Kidney (tissue), 14 donors: ENCODE results near the gene ZNF425. TPM values are rescaled to one million over a fixed set of nuclear protein-coding genes. Genes with fewer than 3 reads are reported as not detected.

Experiments
- DNase-seq, 5 donors: peaks; one replicate each; pipeline ENCODE4 v3.0.0-alpha.2; 2013 to 2020
- FAIRE-seq: peaks from 2 replicates; lab custom pipeline; 2012; peaks lifted over from hg19 to GRCh38; lab: Jason Lieb, UNC
- H3K27ac ChIP-seq, 2 donors: one replicate each; pipeline ENCODE4 v1.7.0; 2013; ENCODE audit warnings: low read depth in 2 of 2, low read length in 2 of 2, inconsistent platforms in 1 of 2
- H3K27me3 ChIP-seq: one replicate; pipeline ENCODE4 v1.7.1; 2013; ENCODE audit warnings: low read length, inconsistent platforms; ENCODE audit not compliant: control insufficient read depth, insufficient read depth
- H3K36me3 ChIP-seq, 3 donors: one replicate each; pipeline versions ENCODE4 v1.7.0 to v1.7.1; 2013; ENCODE audit warnings: low read length in 3 of 3, control low read depth in 1 of 3, inconsistent platforms in 1 of 3; ENCODE audit not compliant: insufficient read depth in 3 of 3, control insufficient read depth in 2 of 3
- H3K4me1 ChIP-seq, 3 donors: one replicate each; pipeline versions ENCODE4 v1.7.0 to v1.7.1; 2013; ENCODE audit warnings: low read length in 3 of 3, inconsistent platforms in 1 of 3, low read depth in 1 of 3; ENCODE audit not compliant: control insufficient read depth in 2 of 3, insufficient read depth in 2 of 3
- H3K4me3 ChIP-seq, 3 donors: one replicate each; pipeline versions ENCODE4 v1.7.0 to v1.8.1; 2013; ENCODE audit warnings: low read length in 3 of 3, control low read depth in 1 of 3, inconsistent platforms in 1 of 3
- H3K9ac ChIP-seq, 3 donors: one replicate each; pipeline versions ENCODE4 v1.7.0 to v1.7.1; 2013; ENCODE audit warnings: low read length in 3 of 3, control low read depth in 1 of 3, inconsistent platforms in 1 of 3
- H3K9me3 ChIP-seq, 3 donors: one replicate each; pipeline versions ENCODE4 v1.7.0 to v1.7.1; 2013; ENCODE audit warnings: low read length in 3 of 3, control low read depth in 1 of 3, inconsistent platforms in 1 of 3; ENCODE audit not compliant: control insufficient read depth in 2 of 3, insufficient read depth in 1 of 3
- intact Hi-C: fragments of 100-400 bp; cut with DNase I; formaldehyde crosslinking; loops from one replicate; pipeline ENCODE4 v1.11.1; 2022
- polyA plus RNA-seq: library from polyadenylated mRNA; stranded (reverse); fragments of 350-450 nt; fragmentation: Illumina TruSeq; extraction: RNeasy Lipid Tissue Mini Kit (QIAGEN cat#74804); gene quantifications from one replicate; pipeline ENCODE4 v1.2.3, GENCODE V29; 2014; ENCODE audit warnings: low read depth, low replicate concordance; ENCODE audit not compliant: insufficient read depth
- total RNA-seq: library from RNA; stranded (reverse); fragmentation: NEBNext Ultra II Directional; extraction: Animal tissue kit (Norgen Biotek cat#: 25700); gene quantifications from one replicate; pipeline ENCODE4 v1.2.1, GENCODE V29; 2021
- TF ChIP-seq, protein P1 (sequence below): IDR thresholded peaks from 3 replicates; pipeline ENCODE4 v1.5.1; 2012; ENCODE audit warnings: mild to moderate bottlenecking, moderate library complexity, borderline replicate concordance; ENCODE audit not compliant: insufficient read depth; ENCODE audit errors: extremely low read depth
- donor health status: control.
- donor health status: control.
- donor health status: control.
- donor health status: control.
- donor health status: control.
- donor health status: DM: yes; HTN: yes; CAD: no.
- donor health status: Normal renal cell carcinoma (clear cell type).

The ZNF425 gene
- total and polyA plus RNA-seq, 2 donors from 2014 or later: 2.4 to 2.5 TPM

DNA sequence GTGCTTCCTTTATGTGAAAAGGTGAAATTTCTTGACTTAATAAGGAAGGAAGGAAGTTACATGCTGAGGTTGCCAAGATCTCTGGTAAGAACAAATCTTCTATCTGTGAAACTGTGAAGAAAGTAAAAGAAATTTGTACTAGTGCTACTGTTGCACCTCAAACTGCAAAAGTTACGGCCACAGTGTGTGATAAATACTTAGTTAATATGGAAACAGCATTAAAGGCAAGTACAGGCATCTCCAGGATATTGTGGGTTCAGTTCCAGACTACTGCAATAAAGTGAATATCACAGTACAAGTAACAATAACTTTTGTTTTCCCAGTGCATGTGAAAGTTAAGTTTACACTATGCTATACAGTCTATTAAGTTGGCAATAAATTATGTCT, 46.4 kb upstream of the ZNF425 start:
- DNase-seq: no peak
- Histone ChIP-seq H3K4me1 (no peaks in the 10 kb centered on the region), H3K27me3 (no peaks in the 10 kb centered on the region), H3K9ac (no peak overlapping the region), H3K4me3 (no peak overlapping the region), H3K9me3 (no peaks in the 10 kb centered on the region), H3K27ac (no peak overlapping the region), H3K36me3 (peaks cover 0 to 21% (median 21%) of the 10 kb centered on the region in 3 donors)
- intact Hi-C loops: no loop called here
- FAIRE-seq: no peak
- TF ChIP-seq, protein P1, sequence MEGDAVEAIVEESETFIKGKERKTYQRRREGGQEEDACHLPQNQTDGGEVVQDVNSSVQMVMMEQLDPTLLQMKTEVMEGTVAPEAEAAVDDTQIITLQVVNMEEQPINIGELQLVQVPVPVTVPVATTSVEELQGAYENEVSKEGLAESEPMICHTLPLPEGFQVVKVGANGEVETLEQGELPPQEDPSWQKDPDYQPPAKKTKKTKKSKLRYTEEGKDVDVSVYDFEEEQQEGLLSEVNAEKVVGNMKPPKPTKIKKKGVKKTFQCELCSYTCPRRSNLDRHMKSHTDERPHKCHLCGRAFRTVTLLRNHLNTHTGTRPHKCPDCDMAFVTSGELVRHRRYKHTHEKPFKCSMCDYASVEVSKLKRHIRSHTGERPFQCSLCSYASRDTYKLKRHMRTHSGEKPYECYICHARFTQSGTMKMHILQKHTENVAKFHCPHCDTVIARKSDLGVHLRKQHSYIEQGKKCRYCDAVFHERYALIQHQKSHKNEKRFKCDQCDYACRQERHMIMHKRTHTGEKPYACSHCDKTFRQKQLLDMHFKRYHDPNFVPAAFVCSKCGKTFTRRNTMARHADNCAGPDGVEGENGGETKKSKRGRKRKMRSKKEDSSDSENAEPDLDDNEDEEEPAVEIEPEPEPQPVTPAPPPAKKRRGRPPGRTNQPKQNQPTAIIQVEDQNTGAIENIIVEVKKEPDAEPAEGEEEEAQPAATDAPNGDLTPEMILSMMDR: no peak

DNA sequence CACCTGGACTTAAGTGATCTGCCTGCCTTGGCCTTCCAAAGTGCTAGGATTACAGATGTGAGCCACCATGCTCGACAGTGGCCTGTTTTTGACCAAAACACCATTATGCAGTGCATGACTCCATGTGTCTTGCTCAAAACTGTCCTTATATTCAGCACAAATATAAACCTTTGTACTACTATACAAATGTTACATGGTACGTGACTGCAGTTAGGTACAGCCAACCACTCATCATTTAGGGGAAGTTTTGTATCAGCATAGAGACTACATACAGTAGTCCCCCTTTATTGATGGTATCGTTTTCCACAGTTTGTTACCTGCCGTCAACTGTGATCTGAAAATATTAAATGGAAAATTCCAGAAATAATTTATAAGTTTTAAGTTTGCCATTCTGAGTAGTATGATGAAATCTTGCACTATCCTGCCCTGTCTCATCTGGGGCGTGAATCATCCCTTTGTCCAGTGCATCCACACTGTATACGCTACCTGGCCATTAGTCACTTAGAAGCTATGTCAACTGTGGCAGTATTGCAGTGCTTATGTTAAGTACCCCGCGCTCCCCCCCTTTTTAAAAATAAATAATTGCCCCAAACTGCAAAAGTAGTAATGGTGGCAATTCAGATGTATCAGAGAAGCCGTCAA, 45.9 kb upstream of the ZNF425 start:
- FAIRE-seq (no peak), DNase-seq (no peak)
- no peaks in the 10 kb centered on the region for H3K27me3 ChIP-seq
- intact Hi-C loops: no loop called here
- H3K27ac ChIP-seq: no peak overlapping the region
- TF ChIP-seq, protein P1: no peak
- no peaks in the 10 kb centered on the region for H3K4me1 ChIP-seq
- no peaks in the 10 kb centered on the region for H3K9me3 ChIP-seq
- H3K4me3 ChIP-seq: no peak overlapping the region
- no peak overlapping the region for H3K9ac ChIP-seq
- peaks cover 0 to 18% (median 18%) of the 10 kb centered on the region in 3 donors for H3K36me3 ChIP-seq

DNA sequence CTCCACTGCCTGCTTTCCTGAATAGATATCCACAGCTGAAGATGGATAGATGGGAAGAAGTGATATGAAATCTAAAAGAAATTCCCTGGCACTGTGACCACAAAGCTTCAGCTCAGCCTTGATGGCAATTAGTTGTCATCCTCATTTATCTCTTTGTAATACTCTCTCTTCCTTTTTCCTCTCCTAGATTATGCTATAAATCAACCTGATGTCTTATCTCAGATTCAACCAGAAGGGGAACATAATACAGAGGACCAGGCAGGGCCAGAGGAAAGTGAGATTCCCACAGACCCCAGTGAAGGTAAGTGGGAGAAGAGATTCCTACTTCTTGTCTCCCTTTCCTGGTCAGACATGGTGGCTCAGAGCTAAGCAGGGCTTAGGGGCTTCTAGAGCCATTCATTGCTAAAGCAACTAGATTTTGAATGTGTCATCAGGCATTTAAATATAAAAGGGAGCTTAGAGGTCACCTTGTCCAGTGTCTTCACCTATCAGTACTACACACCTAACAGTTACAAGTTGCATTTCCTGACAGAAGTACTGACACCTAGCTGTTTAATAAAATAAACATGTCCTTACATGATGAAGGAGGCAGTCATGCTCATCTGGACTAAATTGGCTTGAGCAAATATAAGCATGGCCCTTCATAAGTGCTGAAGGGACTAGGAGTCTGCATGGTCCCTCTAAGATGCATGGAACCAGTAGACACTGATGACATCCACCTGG, 40.7 kb upstream of the ZNF425 start:
- Histone ChIP-seq H3K4me3 (no peak overlapping the region), H3K27me3 (no peaks in the 10 kb centered on the region), H3K4me1 (no peaks in the 10 kb centered on the region), H3K9ac (no peak overlapping the region), H3K36me3 (peaks cover 0 to 28% (median 25%) of the 10 kb centered on the region in 3 donors), H3K9me3 (no peaks in the 10 kb centered on the region), H3K27ac (no peak overlapping the region)
- FAIRE-seq (no peak), DNase-seq (no peak)
- TF ChIP-seq, protein P1: no peak
- intact Hi-C loops: no loop called here
